DND-41 (cell line): ENCODE results near the gene PRSS3.
A peak's percentile ranks its signal among the peaks of the same experiment; 100 is the strongest.
"Not testable (repeated sequence)": the region's sequence is repeated elsewhere in the genome, so short reads cannot be mapped to it uniquely, and the experiment has no call there.

ENCODE experiments used
- ATAC-seq: fragments of 200-7000 bp; cut with Tn5 transposase; 3 replicates; pipeline ENCODE4 v1.9.1; 2021; ENCODE audit warnings: low read depth; ENCODE audit not compliant: insufficient read depth
- DNase-seq: peaks from one replicate; pipeline ENCODE4 v3.0.0-alpha.2; 2020
- H2AFZ ChIP-seq: 2 replicates; pipeline ENCODE4 v1.6.0; 2012; ENCODE audit warnings: low read depth, low read length
- H3K27ac ChIP-seq: 2 replicates; pipeline ENCODE4 v1.5.1; 2012; ENCODE audit warnings: low read length, inconsistent platforms
- H3K27me3 ChIP-seq: fragments of 200-600 bp; sonication (generic); 2 replicates; pipeline ENCODE4 v1.6.0; 2012; ENCODE audit warnings: low read length, mild to moderate bottlenecking, inconsistent platforms; ENCODE audit not compliant: insufficient read depth, poor library complexity
- H3K36me3 ChIP-seq: 2 replicates; pipeline ENCODE4 v1.5.1; 2012; ENCODE audit warnings: low read length, inconsistent platforms; ENCODE audit not compliant: insufficient read depth
- H3K4me1 ChIP-seq: 2 replicates; pipeline ENCODE4 v1.5.1; 2012; ENCODE audit warnings: mild to moderate bottlenecking, low read length; ENCODE audit not compliant: insufficient read depth
- H3K4me2 ChIP-seq: 2 replicates; pipeline ENCODE4 v1.6.0; 2012; ENCODE audit warnings: mild to moderate bottlenecking, moderate library complexity, low read length, inconsistent platforms; ENCODE audit not compliant: insufficient read depth
- H3K4me3 ChIP-seq, 2 experiments: fragments of 200-600 bp in 1 of 2; shearing (Covaris generic) in 1 of 2; 2 replicates each; pipeline ENCODE4 v1.5.1; 2012 to 2016; ENCODE audit warnings: inconsistent platforms in 2 of 2, low read length in 2 of 2, mild to moderate bottlenecking in 2 of 2, low read depth in 1 of 2, moderate library complexity in 1 of 2
- H3K79me2 ChIP-seq: 2 replicates; pipeline ENCODE4 v1.6.0; 2012; ENCODE audit warnings: low read length, inconsistent platforms; ENCODE audit not compliant: insufficient read depth
- H3K9ac ChIP-seq: 2 replicates; pipeline ENCODE4 v1.6.0; 2012; ENCODE audit warnings: low read depth, mild to moderate bottlenecking, inconsistent platforms, low read length, moderate library complexity
- H3K9me3 ChIP-seq: 2 replicates; pipeline ENCODE4 v1.5.1; 2012; ENCODE audit warnings: low read length, moderate library complexity, mild to moderate bottlenecking, inconsistent platforms; ENCODE audit not compliant: insufficient read depth, severe bottlenecking
- H4K20me1 ChIP-seq: 2 replicates; pipeline ENCODE4 v1.6.0; 2012; ENCODE audit warnings: low read length; ENCODE audit not compliant: insufficient read depth
- CTCF ChIP-seq: IDR thresholded peaks from 2 replicates; pipeline ENCODE4 v1.5.1; 2012; ENCODE audit warnings: borderline replicate concordance, low read length, moderate library complexity, mild to moderate bottlenecking; ENCODE audit not compliant: poor library complexity, severe bottlenecking; ENCODE audit errors: extremely low read depth
- EZH2 ChIP-seq: IDR thresholded peaks from 3 replicates; pipeline ENCODE4 v1.6.1; 2012; ENCODE audit warnings: borderline replicate concordance, low read depth, mild to moderate bottlenecking, moderate library complexity, low read length, inconsistent platforms; ENCODE audit not compliant: severe bottlenecking

PRSS3 gene

GRCh38 chr9:33795281-33795680, at the start of gene PRSS3:
PRSS3 (plus strand) TSS chr9:33795561; CDS start chr9:33795574, 13 bp downstream.
- Histone ChIP-seq H3K9me3 (no peaks in the 10 kb centered on the region), H3K4me2 (no peak within 1 kb of the TSS), H2AFZ (no peak within 1 kb of the TSS), H3K36me3 (no peaks in the 10 kb centered on the region), H3K79me2 (no peaks in the 10 kb centered on the region), H3K27me3 (peaks cover 19% of the 10 kb centered on the region), H3K9ac (no peak within 1 kb of the TSS), H3K4me3 (no peak within 1 kb of the TSS), H3K27ac (no peak within 1 kb of the TSS), H4K20me1 (no peaks in the 10 kb centered on the region), H3K4me1 (no peaks in the 10 kb centered on the region)
- ATAC-seq, result no peak
- no peak for DNase-seq
- TF ChIP-seq CTCF (no peak), EZH2 (no peak)

GRCh38 chr9:33748633-33749304, 46.6 kb upstream of the PRSS3 start:
- Histone ChIP-seq H3K79me2 (no peaks in the 10 kb centered on the region), H3K27me3 (peaks cover 27% of the 10 kb centered on the region), H3K9me3 (no peaks in the 10 kb centered on the region), H3K36me3 (no peaks in the 10 kb centered on the region), H3K9ac (no peak overlapping the region), H4K20me1 (no peaks in the 10 kb centered on the region), H2AFZ (no peak overlapping the region), H3K27ac (no peak overlapping the region), H3K4me1 (no peaks in the 10 kb centered on the region), H3K4me2 (peak overlapping the region; percentile 22; the same call in 1 of the 2 replicates), H3K4me3 (no peak overlapping the region)
- peak; percentile 56 for DNase-seq
- TF ChIP-seq CTCF, result no peak
- ATAC-seq, result peak; percentile 78

- not testable (repeated sequence) for H3K9ac ChIP-seq, H3K4me1 ChIP-seq, H2AFZ ChIP-seq, H3K79me2 ChIP-seq, H3K9me3 ChIP-seq, H3K4me3 ChIP-seq, H4K20me1 ChIP-seq, DNase-seq, H3K27ac ChIP-seq, H3K36me3 ChIP-seq
- peak overlapping the region; percentile 22; the same call in 1 of the 2 replicates for H3K4me2 ChIP-seq
- peaks cover 28% of the 10 kb centered on the region for H3K27me3 ChIP-seq
- peak; percentile 59 for ATAC-seq
Measured at GRCh38 chr9:33749305-33749654, 46.1 kb upstream of the PRSS3 start.

DNA sequence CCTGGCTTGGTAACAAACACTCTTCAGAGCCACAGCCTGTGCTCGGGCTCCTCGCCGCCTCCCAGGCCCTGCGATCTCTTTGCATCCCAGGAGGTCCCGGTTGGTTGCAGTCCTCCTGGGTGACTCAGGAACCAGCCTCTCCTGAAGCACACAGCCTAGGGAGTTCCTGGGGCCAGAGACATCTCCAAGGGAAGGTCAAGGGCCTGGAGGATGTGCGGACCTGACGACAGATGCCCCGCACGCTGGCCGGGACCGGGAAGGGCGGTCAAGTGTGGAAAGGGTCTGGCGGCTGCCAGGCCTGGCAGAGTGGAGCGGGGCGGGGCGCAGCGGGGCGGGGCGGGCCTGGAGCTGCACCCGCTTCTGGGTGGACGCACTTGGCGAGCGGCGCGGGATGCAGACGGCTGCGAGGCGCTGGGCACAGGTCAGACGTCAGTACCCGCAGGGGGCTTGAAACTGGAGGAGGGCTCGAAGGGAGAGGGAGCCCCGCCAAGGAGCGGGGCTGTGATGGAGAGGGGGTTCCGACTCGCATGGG, 45.0 kb upstream of the PRSS3 start:
- TF ChIP-seq EZH2, result no peak
- TF ChIP-seq CTCF, result no peak

More for the DNA sequence above, 45.0 kb upstream of the PRSS3 start:
- Histone ChIP-seq H3K4me2 (no peak overlapping the region), H3K9me3 (no peaks in the 10 kb centered on the region), H3K27me3 (peaks cover 28% of the 10 kb centered on the region), H3K4me3 (no peak overlapping the region), H3K4me1 (no peaks in the 10 kb centered on the region), H3K9ac (no peak overlapping the region), H4K20me1 (no peaks in the 10 kb centered on the region), H2AFZ (no peak overlapping the region), H3K79me2 (no peaks in the 10 kb centered on the region), H3K27ac (no peak overlapping the region), H3K36me3 (no peaks in the 10 kb centered on the region)
- no peak for DNase-seq
- ATAC-seq, result no peak
